ENCODE data around the gene PROM2.

The PROM2 gene

GRCh38 chr2:95328358-95329125 lies 54.3 kb downstream of the PROM2 start:
- no peak for DNase-seq (ENCODE audit: low read depth)
- no peak overlapping the region for H3K4me3 ChIP-seq (replicated peaks; ENCODE audit: low read depth, low read length)
- TF ChIP-seq CTCF (IDR thresholded peaks at IDR 0.05; ENCODE audit: low read length, missing control alignments) = no peak

- DNase-seq (ENCODE audit: low read depth) = no peak
Measured at GRCh38 chr2:95329401-95329800, 55.2 kb downstream of the PROM2 start.

GRCh38 chr2:95329891-95330793 lies 55.9 kb downstream of the PROM2 start:
- no peak overlapping the region for H3K4me3 ChIP-seq (replicated peaks; ENCODE audit: low read depth, low read length)

More at GRCh38 chr2:95329401-95329800, 55.2 kb downstream of the PROM2 start:
- H3K4me3 ChIP-seq (replicated peaks; ENCODE audit: low read depth, low read length) = no peak overlapping the region
- TF ChIP-seq CTCF (IDR thresholded peaks at IDR 0.05; ENCODE audit: low read length, missing control alignments) = no peak

GRCh38 chr2:95330794-95331338 lies 56.6 kb downstream of the PROM2 start:
- TF ChIP-seq CTCF (IDR thresholded peaks at IDR 0.05; ENCODE audit: low read length, missing control alignments) = no peak
- no peak for DNase-seq (ENCODE audit: low read depth)
- no peak overlapping the region for H3K4me3 ChIP-seq (replicated peaks; ENCODE audit: low read depth, low read length)

More at GRCh38 chr2:95329891-95330793, 55.9 kb downstream of the PROM2 start:
- no peak for DNase-seq (ENCODE audit: low read depth)
- no peak for TF ChIP-seq CTCF (IDR thresholded peaks at IDR 0.05; ENCODE audit: low read length, missing control alignments)

GRCh38 chr2:95331606-95332005 lies 57.4 kb downstream of the PROM2 start:
- DNase-seq (ENCODE audit: low read depth) = no peak
- TF ChIP-seq CTCF (IDR thresholded peaks at IDR 0.05; ENCODE audit: low read length, missing control alignments) = no peak
- H3K4me3 ChIP-seq (replicated peaks; ENCODE audit: low read depth, low read length) = no peak overlapping the region

- no peak for DNase-seq (ENCODE audit: low read depth)
- TF ChIP-seq CTCF (IDR thresholded peaks at IDR 0.05; ENCODE audit: low read length, missing control alignments) = no peak
- H3K4me3 ChIP-seq (replicated peaks; ENCODE audit: low read depth, low read length) = no peak overlapping the region
Measured at GRCh38 chr2:95332036-95332435, 57.8 kb downstream of the PROM2 start.

Data from fibroblast of pulmonary artery (primary cell).